Astrocyte of the cerebellum (primary cell): ENCODE results near the gene MED12L.

Experiments used
- DNase-seq: peaks from one replicate; pipeline ENCODE4 v3.0.0-alpha.2; 2011; ENCODE audit warnings: low read depth
- H3K4me3 ChIP-seq: 2 replicates; pipeline ENCODE4 v1.5.1; 2011; ENCODE audit warnings: mild to moderate bottlenecking, low read depth, low read length, moderate library complexity
- in situ Hi-C: cut with HindIII; loops from 2 replicates; pipeline ENCODE4 v1.10.0; 2017; ENCODE audit warnings: low sequenced_read_pairs
- TF ChIP-seq, protein P1 (sequence below): IDR thresholded peaks from 2 replicates; pipeline ENCODE4 v1.5.1; 2012; ENCODE audit warnings: low read length, low read depth, moderate library complexity, mild to moderate bottlenecking; ENCODE audit errors: missing control alignments

Gene MED12L

DNA sequence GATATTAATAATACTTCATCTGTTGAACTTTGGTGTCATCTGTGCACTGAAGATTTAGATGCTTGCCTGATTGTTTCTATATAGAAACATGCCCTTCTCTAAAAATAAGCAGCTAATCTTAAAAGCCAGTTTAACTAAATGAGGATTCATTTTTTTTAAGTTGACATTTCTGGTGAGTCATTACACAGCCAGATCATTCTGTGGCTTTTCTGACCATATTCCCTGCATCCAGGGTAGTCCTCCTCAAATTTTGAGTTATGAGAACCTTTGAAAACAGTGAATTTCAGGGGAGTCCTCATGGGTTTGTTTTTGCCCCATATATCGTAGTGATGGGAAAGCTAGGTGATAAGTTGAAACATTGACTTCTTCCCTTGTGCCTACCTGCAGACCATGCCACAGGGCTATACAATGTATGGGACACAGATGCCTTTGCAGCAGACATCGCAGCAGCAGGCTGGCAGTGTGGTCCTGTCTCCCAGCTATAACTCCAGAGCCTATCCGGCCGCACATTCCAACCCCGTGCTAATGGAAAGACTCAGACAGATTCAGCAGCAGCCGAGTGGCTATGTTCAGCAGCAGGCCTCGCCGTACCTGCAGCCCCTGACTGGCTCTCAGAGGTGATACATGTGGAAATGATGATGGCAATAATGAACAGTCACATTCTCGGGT lies 325.6 kb downstream of the MED12L start:
- in situ Hi-C loops = no loop called here
- H3K4me3 ChIP-seq = no peak overlapping the region
- TF ChIP-seq, protein P1, sequence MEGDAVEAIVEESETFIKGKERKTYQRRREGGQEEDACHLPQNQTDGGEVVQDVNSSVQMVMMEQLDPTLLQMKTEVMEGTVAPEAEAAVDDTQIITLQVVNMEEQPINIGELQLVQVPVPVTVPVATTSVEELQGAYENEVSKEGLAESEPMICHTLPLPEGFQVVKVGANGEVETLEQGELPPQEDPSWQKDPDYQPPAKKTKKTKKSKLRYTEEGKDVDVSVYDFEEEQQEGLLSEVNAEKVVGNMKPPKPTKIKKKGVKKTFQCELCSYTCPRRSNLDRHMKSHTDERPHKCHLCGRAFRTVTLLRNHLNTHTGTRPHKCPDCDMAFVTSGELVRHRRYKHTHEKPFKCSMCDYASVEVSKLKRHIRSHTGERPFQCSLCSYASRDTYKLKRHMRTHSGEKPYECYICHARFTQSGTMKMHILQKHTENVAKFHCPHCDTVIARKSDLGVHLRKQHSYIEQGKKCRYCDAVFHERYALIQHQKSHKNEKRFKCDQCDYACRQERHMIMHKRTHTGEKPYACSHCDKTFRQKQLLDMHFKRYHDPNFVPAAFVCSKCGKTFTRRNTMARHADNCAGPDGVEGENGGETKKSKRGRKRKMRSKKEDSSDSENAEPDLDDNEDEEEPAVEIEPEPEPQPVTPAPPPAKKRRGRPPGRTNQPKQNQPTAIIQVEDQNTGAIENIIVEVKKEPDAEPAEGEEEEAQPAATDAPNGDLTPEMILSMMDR = no peak
- no peak for DNase-seq

DNA sequence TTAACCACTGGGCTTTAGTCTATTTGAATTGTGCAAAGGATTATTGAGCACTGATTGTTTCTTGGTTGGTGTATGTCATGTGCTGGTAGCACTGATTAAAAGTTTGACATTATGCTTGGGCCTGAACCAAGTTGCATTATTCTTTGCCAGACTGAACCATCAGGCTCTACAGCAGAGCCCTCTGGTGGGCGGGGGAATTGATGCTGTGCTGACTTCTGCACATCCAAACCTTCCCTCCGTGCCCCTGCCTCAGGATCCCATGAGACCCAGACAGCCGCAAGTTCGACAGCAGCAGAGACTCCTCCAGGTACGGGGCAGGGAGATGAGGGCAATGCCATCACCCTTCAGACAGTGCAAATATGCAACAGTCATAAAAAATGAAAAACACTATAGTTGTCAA lies 327.5 kb downstream of the MED12L start:
- no peak overlapping the region for H3K4me3 ChIP-seq
- DNase-seq = no peak
- TF ChIP-seq, protein P1 = peak; percentile 3
- in situ Hi-C loops = no loop called here

DNA sequence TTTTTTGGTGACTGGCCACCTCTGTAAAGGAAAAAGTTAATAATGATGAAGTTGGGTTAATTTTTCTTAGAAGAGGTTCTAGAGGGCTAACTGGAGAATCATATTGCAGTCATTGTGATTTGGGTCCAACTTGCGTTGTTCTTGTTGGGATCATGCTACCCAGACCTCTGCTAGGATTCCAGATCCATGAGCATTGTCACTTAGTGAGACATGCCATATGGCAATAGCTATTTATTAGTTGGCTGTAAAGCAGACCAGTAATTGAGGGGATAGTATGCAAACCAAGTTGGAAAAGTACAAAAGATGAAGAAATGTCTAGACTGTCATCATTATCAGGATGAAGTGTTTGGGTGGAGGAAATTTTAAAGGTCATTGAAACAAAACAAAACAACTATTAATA lies 329.8 kb downstream of the MED12L start:
- H3K4me3 ChIP-seq = no peak overlapping the region
- TF ChIP-seq, protein P1 = no peak
- in situ Hi-C loops = no loop called here

DNA sequence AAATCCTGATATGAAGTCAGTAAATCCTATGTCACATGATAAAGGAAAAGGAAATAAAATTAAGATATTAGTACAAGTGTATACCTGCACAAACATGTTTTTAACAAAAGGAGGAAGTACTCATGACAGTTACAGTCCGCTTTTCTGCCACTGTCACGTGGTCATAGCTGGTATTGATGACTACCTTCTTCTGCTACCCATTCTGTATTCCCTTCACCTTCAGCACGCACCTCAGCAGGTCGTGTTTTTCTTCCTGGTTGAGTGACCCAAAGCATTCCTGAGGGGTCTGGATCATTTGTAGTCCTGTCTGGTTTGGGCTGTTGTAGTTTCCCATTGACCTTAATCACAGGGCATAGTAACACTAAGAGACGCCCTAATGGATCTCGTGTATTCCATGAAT lies 334.3 kb downstream of the MED12L start:
- no peak overlapping the region for H3K4me3 ChIP-seq
- TF ChIP-seq, protein P1 = no peak
- DNase-seq = no peak
- in situ Hi-C loops = no loop called here

More for the DNA sequence above, 329.8 kb downstream of the MED12L start:
- no peak for DNase-seq

DNA sequence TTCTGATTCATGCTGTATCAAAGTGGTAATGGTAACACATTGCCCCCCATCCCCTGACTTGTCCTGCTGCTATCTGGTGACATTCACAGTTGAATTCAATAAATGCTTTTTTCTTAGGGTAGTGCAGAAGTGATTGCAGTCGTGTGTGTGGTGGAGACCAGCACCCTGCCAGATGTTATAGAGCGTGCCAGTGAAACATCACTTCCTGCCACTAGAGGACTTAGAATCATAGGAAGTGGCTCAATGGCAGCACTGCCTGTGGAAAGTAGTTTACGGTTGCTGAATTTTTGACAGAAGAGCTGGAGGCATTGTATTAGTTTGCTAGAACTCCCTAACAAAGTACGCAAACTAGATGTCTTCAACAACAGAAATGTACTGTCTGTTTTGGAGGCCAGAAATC lies 336.5 kb downstream of the MED12L start:
- in situ Hi-C loops = no loop called here
- TF ChIP-seq, protein P1 = peak; percentile 4
- no peak for DNase-seq
- no peak overlapping the region for H3K4me3 ChIP-seq

DNA sequence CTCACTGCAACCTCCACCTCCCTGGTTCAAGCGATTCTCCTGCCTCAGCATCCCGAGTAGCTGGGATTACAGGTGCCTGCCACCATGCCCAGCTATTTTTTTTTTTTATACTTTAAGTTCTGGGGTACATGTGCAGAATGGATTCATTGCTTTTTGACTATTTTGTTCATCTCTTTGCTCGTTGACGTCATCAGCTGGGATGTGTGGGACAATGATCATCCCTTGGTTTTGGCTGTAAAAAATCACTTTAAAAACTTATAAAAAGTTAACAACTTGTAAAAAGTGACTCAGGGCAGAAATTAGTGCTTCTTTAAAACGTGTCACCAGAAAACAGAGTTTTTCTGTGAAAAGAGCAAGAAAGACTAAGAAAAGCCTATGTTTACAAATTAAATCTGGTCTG lies 337.6 kb downstream of the MED12L start:
- in situ Hi-C loops = no loop called here
- TF ChIP-seq, protein P1 = no peak
- H3K4me3 ChIP-seq = no peak overlapping the region
- DNase-seq = no peak
